Transverse colon (tissue), 4 donors: ENCODE measurements around the gene IL12RB2.

ENCODE experiments used
- CTCF ChIP-seq, 5 experiments: fragments of 200-600 bp in 3 of 5; fragments of 450-650 bp in 2 of 5; sonication (generic) in 3 of 5; IDR thresholded peaks; 1 replicate in 2 of 5; 2 replicates in 3 of 5; pipeline ENCODE4 v1.5.1; 2016 to 2017; ENCODE audit warnings: antibody characterized with exemption in 5 of 5, inconsistent platforms in 3 of 5, mild to moderate bottlenecking in 2 of 5, moderate library complexity in 1 of 5
- EP300 ChIP-seq: sonication (generic); formaldehyde crosslinking; IDR thresholded peaks from one replicate; pipeline ENCODE4 v1.6.1; 2017; ENCODE audit warnings: antibody characterized with exemption, low read depth
- POLR2A ChIP-seq: fragments of 450-650 bp; IDR thresholded peaks from one replicate; pipeline ENCODE4 v1.6.1; 2016; ENCODE audit warnings: antibody characterized with exemption, mild to moderate bottlenecking, moderate library complexity
- POLR2AphosphoS5 ChIP-seq, 3 donors: sonication (generic); formaldehyde crosslinking; IDR thresholded peaks; one replicate each; pipeline ENCODE4 v1.6.1; 2016; ENCODE audit warnings: antibody characterized with exemption in 3 of 3

GRCh38 chr1:67382292-67382691 lies 74.6 kb downstream of the IL12RB2 start:
- TF ChIP-seq CTCF (IDR thresholded peaks at IDR 0.05) (no peak), POLR2A (no peak), EP300 (no peak), POLR2AphosphoS5 (IDR thresholded peaks at IDR 0.05) (no peak)
